Activated CD8-positive, alpha-beta memory T cell treated with anti-CD3 and anti-CD28 coated beads for 24 hours (primary cell): Measurements from ENCODE around the gene SLC38A5.

Experiments
- DNase-seq: peaks from one replicate; pipeline ENCODE4 v3.0.0-alpha.2; 2020

SLC38A5 gene

DNA sequence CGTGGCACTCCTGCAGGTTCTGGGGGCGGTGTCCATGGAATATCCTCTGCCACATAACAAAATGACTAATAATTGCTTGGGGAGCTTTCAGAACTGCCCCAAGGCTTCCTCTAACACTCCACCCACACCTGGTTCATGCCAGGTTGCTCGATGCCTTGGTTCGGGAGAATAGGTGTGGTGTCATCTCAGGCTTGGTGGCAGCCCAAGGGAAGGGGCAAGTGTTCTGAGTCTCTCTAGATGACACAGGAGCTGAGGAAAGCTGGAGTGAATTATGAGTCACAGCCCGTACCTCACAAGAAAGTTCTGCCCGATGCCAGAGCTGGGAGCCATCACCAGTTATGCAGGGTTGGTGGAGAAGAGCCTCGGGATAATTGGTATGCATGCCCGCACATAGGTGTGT lies 20.6 kb upstream of the SLC38A5 start:
- no peak for DNase-seq

DNA sequence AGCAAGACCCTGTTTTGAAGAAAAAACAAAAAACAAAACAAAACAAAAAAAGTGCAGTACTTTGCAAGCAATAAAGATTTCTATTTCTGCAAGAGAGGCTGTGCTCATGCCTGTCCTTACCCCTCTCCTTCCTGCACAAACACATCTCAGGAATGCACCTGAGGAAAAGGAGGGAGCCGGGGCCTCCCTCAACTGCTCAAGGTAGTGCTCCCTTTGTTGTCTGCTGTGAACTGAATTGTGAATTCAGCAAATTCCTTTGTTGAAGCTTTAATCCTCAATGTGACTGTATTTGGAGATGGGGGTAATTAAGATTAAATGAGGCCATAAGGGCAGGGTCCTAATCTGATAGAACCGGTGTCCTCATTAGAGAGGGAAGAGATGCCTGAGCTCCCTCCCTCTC lies 19.8 kb upstream of the SLC38A5 start:
- no peak for DNase-seq

DNA sequence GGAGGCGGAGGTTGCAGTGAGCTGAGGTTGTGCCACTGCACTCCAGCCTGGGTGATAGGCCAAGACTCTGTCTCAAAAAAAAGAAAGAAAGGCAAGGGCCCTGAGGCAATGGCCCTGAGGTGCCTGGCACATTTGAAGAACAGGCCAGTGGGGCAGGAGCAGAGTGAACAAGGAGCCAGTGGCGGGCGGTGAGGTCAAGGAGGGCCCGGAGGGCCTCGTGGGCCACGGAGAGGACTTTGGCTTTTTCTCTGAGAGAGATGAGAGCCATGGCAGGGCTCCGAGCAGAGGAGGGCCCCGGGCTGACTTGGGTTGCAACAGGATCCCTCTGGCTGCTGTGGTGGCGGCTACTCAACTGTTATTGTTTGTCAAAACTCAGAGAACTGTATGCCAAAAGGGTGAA lies 19.2 kb upstream of the SLC38A5 start:
- DNase-seq: no peak

DNA sequence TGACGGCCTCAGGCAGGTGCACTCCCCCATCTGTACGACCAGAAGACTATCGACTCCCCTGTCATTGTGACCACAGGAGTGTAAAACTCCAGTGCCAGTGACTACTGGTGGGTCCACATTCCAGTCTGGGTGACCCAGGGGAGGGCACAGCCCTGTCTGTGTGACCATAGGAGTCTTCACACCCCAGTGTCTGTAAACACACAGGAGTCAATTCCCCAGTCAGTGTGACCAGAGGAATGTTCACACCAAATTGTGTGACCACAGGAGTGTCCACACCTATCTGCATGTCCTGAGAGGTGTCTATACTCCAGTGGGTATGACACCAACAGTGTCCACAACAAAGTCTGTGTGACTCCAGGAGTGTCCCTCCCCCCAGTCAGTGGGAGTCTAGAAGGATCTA lies 18.0 kb upstream of the SLC38A5 start:
- no peak for DNase-seq

DNA sequence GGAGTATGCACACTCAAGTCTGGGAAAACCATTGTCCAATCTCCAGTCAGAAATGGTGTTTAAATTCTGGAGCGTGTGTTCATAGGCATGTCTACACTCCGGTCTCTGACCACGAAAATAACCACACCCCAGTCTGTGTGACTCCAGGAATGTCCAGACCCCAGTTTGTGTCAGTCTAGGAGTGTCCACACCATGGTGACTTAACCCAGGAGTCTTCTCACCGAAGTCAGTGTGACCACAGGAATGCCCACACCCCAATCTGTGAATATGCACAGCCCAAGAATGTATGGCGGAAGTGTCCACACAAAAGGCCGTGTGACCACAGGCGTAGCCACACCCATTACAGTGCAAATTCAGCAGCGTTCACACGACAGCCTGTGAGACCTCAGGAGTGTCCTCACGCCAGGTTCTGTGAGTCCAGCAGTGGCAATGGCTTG lies 17.3 kb upstream of the SLC38A5 start:
- DNase-seq: no peak

DNA sequence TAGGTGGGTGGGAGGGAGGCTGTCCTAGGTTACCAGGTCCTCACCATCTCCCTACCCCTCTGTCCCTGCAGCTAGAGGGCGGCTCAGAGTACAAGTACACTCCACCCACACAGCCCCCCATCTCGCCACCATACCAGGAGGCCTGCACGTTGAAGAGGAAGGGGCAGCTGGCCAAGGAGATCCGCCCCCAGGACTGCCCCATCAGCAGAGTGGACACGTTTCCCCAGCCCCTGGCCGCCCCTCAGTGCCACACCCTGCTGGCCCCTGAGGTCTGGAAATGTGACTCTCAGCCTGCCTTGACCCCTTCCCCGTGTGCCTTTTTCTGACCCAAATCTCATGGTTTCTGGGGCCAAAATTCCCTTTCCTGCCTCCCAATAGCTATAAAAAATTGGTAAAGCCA lies 12.5 kb upstream of the SLC38A5 start:
- no peak for DNase-seq

DNA sequence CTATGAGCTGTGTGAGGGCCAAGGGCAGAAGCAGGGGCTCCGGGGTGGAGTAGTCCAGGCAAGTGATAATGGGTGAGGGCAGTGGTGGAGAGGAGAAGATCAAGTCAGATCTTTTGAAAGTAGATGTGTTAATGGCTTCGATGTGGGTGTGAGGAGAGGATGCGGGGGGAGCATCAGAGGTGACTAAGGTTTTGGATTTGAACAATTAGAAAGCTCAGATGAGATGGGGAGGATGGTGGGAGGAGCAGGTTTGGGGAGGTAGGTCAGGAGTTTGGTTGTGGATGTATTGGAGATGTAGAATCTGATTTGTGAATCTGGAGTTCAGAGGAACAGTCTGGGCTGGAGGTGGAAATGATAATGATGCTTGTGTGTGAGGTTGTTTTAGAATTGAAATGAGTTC lies 10.5 kb upstream of the SLC38A5 start:
- no peak for DNase-seq

DNA sequence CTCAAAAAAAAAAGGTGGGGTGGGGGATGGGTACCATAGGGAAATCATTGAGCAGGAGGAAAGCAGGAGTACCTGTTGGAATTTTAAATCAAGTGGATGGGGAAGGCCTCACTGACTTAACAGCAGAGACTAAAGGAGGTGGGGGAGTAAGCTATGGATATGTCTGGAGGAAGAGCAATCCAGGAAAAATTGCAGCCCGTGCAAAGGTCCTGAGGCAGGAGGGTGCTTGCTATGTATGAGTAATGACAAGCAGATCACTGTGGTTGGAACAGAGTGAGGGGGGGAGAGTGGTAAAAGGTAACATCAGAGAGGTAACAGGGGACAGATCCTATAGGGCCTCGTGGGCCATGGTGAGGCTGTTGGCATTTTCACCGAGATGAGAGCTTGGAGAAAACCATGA lies 10.1 kb upstream of the SLC38A5 start:
- no peak for DNase-seq

DNA sequence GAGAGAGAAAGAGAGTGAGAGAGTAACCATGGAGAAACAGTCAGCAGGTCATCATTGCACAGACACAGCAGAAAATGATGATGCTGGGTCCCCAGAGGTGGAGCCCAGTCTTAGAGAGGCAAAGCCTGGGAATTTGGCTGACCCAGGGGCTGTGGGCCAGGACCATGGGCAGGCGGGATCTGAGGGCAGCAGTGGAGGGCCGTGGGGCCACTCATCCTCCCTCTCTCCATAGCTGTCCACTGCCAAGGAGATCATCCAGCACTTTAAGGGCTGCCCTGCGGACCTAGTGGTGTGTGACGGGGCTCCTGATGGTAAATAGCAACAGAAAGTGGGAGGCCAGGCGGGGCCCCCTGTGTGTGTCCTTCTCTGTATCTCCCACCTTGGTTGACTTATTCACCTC lies 8.7 kb upstream of the SLC38A5 start:
- no peak for DNase-seq

DNA sequence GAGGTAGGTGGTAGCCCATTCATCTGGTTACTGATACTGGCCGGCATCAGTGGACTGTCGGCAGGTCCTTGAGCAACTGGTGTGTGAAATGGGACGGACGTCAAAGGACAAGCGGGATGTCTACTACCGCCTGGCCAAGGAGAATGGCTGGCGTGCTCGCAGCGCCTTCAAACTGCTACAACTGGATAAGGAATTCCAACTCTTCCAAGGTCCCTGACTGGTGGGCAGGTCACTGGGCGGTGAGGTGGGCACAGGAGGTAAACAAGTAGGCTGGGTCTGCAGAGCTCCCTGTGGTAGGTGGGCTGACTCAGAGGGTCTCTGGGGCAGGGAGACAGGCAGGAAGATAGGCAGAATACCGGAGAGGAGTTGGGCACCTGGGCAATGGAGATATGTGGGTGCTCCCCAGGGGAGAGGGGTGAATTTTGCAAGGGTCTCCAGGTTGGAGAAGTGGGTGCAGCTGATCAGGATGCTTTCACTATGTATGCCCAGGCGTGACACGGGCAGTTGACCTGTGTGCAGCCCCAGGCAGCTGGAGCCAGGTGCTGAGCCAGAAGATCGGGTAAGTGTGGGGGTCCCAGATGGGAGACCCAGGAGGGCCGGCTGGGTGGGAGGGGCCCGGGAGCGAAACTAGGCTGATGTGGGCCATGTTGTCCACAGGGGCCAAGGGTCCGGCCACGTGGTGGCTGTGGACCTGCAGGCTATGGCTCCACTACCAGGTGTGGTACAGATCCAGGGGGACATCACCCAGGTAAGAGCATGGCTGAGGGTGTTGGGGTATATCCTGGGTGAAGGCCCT lies 8.1 kb upstream of the SLC38A5 start:
- DNase-seq: no peak

DNA sequence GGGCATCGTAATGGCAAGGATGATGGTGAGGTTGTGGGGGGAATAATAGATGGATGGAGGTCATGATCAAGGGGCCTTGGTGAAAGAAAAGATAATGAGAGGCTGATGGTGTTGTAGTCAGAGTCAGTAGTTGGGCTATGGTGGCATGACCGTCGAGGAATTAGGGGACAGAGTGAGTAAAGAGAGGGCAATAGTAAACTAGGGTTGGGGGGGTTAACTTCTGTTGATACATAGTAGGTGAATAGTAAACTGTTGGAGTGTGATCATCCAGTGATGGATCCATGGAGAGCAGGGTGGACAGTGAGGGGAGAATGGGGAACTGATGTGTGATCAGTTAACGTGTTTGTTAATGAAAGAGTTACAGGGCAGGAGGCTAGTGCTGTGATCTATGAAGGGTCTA lies 6.9 kb upstream of the SLC38A5 start:
- no peak for DNase-seq

DNA sequence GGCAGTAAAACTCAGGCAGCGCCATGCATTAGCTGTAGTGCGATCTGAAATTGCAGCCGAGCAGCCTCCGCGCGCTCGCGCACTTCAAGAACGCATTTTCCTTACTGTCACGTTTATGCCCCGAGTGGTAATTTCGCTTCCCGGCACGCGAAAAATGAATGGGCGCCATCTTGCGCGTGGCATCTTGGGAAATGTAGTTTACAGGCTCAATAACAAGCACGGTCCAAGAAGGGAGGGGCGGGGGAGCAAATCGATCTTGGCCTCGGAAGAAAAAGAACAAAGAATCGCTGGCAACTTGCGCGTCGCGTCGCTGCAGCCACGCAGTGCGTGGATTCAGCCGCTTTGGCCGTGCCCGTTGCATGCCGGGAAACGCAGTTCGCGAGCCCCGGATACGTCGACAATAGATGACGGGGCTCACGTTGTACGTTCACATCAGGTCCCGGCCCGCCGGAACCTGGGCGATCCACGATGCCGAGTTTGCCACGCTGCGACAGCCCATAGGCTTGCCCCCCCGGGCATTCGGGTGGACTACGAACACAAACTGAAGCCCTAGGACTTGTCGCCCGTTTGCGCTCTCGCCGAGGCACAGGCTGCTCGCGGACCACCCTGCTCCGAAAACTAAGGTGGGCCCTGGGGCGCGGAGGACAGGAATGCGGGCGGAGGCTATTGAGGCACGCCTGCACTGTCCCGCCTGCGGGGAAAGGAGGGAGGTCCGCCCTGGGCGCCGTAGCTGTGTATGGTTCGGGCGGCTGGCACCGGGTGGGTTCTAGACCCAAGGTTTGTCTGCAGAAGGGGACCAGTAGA lies 5.9 kb upstream of the SLC38A5 start, which contains the start of gene FTSJ1:
TSS of gene FTSJ1 (plus strand) at position 426 of the 804 bp plus-strand sequence. CDS start 1,849 bp downstream, outside the sequence.
- DNase-seq: peak; percentile 89

DNA sequence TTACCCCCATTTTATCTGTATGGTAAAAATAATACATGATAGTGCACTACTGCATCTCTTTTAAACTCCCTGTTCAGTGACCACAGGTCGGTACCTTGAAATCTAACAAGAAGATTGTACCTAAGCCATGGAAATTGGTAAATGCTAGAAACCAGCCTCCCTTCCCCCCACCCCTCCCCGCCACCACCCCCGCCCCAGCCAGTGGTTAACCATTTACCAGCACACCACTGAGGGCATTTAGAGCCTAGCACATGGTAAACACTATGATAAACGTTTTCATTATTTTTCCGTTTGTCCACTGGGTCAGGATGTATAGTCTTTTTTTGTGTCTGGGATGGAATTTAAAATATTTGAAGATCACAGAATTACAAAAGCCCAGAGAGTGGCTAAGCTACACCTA lies 5.2 kb upstream of the SLC38A5 start:
- no peak for DNase-seq

DNA sequence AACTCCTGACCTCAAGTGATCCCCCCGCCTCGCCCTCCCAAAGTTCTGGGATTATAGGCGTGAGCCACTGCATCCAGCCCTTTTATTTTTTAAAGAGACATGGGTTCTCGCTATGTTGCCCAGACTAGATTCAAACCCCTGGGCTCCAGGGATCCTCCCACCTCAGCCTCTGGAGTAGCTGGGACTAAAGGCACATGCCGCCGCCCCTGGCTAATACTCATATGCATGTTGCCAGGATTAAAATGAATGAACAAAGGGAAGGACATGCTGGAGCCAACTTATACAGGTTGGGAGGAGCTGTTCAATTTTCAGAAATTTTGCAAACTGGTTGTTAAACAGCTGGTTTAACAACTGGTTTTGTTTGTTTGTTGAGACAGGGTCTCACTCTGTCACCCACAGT lies 4.5 kb upstream of the SLC38A5 start:
- DNase-seq: no peak

DNA sequence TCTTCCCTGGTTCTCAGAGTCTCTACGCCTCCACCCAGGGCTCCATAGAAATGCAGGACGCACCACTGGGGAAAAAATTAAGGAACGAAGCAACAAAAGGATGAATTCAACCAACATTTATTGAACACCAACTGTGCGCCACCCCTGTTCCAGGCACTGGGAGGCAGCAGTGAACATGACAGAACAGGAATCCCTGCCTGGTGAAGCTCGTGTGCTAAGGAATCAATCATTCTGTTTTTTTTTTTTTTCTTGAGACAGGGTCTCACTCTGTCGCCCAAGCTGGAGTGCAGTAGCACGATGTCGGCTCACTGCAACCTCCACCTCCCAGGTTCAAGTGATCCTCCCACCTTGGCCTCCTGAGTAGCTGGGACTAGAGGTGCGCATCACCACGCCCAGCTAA lies 4.1 kb upstream of the SLC38A5 start:
- no peak for DNase-seq

DNA sequence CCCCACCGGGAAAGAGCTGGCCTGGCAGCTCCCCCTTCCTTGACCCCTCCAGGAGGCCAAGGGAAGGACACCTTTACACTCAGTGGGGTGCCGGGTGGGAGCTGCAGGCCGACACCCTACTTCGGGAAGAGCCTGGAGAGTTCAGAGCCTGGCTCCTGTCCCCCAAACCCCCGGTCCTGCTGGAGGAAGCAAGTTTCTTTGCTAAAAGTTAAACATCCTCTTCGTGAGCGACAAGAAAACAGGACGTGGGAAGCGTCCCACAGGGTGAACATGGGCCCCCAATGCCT lies 3.6 kb upstream of the SLC38A5 start:
- no peak for DNase-seq

DNA sequence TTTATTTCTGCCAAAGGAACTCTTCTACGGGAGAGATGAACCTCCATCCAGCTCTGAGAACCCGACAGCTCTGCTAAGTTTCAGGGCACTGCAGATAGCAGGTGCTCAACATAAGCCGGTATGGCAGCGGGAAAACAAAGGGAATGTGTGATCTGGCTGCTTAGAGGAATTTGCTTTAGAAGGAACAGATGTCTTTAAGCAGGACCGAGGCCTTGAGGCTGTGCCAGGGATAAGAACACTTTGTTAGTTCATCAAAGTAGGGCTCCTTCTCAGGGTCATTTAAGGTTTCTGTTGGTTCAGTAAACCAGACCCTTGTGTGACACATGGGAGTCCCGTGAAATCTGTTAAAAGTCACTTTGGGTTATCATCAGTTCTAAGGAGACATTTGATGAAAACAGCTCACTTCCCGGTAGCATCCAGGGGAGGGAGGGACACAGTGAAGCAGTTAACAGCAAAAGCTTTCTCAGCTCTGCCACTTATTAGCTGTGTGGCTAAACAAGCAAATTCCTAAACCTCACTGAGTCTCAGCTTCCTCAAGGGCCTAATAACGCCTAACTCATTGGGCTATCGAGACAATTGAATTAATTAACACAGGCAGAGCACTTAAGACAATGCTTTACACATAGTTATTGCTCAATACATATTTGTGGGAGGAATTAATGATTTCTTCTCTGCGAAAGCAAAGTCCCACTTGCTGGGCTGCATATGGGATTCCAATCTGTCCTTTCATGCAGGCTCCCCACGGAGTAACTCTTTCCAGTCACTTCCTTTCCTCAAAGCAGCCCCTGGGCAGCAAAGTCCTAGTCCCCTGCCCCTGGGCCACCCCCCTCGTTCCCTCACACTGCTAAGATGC lies 3.0 kb upstream of the SLC38A5 start:
- DNase-seq: no peak

DNA sequence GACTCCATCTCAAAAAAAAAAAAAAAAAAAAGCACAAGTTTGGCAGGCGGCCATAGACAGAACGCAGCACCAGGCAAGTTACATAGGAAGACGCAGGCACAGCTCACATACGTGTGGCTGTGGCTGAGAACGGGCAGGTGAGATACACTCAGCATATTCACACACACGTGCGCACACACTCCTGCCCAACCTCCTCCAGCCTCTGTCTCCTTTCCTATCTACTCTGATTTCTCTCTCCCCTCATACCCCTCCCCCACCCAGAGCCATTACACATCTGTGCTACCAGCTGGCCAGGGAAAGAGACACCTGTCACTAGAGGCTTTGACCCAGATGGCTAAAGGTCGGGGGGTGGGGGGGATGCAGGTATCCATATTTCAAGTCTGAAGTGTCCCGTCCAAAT lies 2.2 kb upstream of the SLC38A5 start:
- DNase-seq: no peak

DNA sequence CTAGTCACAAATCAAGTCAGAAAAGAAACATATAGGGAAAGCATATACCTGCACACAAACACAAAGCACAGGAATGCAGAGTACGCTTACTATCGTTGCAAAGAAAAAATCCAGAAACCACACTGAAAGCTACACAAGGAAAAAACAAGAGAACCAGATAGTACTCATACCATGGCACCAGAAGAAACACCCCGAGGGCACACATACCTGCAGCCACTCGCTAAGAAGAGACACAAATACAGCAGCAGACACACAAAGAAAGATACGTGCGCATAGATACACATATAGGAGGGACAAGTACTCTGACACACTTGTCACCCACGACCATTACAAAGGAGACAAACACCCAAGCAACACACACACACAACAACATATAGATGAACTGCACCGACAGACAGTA lies 1.4 kb upstream of the SLC38A5 start:
- DNase-seq: no peak

DNA sequence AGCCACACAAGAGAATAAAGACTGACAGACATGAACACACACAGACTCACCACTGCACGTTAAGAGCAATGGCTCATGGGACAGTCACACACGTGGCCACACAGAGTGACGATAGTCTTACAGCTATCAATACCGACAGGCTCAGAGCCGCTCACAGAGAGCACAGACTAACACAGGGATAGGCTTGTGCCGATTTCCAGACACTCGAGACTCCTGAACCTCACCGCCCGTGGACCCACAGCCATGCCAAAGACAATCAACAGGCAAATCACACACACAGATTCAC lies 716 bp upstream of the SLC38A5 start:
- DNase-seq: no peak

DNA sequence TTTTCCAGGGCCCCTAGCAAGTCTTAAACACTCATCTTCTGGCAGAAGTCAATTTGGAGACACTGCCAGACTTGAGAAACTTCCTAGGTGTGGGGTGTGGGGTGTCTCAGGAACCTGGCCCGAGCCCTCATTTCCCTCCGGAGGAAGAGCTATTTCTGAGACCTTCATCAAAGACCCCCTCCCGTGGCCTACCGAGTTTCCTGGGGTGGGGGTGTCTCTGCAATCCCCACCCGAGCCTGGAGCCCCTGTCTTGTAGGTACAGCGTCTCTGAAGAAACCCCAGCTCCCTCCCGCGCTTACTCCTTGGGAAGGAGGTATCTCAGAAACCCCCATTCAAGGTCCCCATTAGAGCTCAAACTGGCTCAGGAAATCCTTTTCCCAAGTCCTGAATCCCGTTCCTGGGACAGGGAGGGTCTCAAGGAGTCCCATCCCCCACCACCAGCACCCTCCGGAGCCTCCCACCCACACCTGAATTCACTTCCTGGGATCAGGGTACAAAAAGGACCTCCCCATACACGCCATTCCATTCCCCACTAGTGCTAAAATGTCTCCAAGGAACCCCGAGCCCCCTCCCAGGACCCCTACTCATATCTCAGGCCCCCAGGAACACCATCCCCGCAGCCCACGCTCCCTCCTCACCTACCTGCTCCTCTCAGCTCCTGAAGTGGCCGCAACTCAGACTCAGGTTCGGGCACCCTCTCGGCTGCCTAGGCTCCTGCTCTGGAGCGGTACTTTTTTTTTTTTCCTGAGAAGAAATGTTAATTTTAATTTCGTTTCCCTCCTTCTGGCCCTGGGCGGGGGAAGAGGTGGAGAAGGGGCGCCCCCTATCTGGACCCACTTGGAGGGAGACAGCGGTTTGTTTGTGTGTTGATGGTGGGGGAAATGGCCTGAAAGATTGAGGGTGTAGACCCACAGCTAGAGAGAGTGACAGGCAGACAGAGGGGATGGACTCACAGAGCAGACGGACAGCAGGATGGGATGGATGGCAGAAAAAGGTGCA lies 1.1 kb downstream of the SLC38A5 start:
- peak; percentile 74 for DNase-seq

DNA sequence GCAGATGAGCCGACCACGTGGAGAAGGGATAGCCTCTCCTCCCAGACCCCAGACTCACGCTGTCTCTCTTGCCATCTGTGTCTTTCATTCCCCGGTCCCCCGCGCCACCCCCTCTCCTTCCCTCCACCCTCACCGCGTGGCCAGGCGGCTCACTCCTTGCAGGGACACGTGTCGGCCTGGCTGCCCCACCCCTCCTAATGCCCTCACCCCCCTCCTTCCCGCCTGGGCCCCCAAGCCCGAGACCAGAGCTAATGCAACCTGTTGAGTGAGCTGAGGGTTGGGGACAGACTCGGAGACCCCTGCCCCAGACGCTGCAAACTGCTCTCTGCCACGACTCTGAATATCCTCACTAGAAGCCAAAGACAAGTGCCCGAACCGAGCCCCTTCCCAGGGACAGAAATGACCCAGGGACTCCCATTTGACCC lies 1.8 kb downstream of the SLC38A5 start:
- peak; percentile 80 for DNase-seq
